CD4-positive, alpha-beta T cell treated with Interleukin-4 for 4 hours (primary cell): ENCODE data around the gene GSG1L2.

Experiments
- DNase-seq: peaks from one replicate; pipeline ENCODE4 v3.0.0-alpha.2; 2020

Gene GSG1L2

DNA sequence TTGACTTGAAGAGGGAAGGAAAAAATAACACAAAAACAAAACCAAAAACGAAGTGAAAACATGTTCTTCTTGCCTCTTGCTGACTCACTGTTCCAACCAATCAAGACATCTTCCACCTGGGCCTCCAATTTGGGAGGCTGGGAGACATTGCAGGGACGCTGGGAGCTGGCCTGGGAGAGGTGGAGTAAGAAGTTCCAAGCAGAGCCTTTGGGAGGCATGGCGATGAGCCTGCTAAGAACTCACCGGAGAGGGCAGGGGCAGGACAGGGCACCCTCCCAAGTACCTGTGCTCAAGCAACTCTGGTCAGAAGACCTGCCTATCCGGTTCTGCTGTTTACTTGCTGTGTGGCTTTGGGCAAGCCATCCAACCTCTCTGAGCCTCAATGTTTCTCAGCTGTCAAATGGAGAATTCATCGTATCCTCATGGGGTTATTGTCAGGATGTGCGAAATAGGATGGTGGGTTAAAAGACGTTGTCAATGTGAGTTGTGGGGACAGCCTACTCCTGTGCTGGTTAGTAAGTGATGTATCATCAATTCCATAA lies 3.0 kb upstream of the GSG1L2 start:
- no peak for DNase-seq

DNA sequence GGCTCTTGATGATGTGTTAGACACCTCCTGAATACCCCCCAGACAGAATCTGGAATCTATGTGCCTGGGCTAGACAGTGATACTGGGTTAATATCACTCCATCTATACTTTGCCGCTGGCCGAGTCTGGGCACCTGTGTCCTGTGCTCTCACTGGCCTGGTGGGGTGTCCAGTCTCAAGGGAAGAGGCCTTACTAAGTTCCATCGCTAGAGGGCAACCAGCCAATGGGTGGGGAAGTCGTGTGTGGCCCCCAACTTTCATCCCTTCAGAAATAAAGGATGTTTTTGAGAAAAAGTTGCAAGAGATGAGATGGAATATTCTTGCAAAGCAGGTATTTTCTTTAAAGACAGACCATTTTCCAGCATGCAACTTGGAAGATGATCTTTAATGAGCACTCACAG lies 2.2 kb upstream of the GSG1L2 start:
- no peak for DNase-seq

DNA sequence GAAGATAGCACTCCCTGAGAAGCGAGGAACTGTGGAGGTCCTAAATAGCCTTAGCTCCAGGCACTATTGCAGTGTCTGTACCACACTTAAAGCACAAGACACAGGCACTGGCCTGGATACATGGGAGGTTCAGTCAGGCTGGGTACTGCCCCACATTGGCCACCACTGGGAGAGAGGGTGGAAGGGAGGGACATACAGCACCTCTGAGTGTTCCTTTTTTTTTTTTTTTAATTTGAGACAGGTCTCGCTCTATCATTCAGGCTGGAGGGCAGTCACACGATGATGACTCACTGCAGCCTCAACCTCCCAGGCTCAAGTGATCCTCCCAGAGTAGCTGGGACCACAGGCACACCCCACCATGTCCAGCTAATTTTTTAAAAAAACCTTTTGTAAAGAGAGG lies 1.4 kb downstream of the GSG1L2 start:
- DNase-seq = no peak

DNA sequence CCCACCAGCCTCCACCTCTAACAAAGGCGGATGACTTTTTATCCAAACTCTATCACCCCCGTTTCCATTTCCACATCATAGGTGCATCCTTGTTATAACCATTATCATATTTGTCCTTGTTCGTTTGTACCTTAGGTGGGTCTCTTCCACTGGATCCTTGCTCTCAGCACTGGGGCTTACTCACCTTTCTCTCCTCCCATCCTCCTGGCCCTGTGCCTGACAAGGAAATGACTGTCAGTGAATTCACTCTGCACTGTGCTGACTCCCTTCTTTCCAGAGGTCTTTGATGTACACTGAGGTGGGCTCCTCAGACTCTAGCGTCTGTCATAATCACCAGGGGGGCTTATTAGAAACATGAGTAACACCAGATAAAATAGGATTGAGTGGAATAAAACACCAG lies 3.1 kb downstream of the GSG1L2 start:
- no peak for DNase-seq

DNA sequence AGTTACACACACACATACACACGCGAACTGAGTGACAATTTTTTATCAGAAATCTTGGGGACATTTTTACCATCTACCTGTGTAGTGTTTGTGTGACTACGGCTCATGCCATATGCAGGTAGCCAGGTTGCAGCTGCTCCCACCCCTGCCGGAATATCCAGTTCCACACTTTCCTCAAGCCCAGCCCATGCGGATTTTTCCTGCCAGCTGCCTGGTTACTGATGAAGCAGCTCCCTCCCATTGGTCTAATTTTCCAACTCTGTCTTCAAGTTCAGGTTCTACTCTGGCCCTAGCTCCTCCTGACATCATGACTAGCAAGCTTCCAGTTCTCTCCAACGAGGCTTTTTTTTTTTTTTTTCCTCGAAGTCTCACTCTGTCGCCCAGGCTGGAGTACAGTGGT lies 4.8 kb downstream of the GSG1L2 start:
- no peak for DNase-seq

DNA sequence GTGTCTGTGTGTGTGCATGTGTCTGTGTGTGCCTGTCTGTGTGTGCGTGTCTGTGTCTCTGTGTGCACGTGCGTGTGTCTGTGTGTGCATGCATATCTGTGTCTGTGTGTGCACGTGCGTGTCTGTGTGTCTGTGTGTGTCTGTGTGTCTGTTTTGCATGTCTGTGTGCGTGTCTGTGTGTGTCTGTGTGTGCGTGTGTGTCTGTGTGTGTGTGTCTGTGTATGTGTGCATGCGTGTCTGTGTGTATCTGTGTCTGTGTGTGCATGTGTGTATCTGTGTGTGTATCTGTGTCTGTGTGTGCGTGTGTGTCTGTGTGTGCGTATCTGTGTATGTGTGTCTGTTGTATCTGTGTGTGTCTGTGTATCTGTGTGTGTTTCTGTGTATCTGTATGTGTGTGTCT lies 5.4 kb downstream of the GSG1L2 start:
- DNase-seq = no peak

DNA sequence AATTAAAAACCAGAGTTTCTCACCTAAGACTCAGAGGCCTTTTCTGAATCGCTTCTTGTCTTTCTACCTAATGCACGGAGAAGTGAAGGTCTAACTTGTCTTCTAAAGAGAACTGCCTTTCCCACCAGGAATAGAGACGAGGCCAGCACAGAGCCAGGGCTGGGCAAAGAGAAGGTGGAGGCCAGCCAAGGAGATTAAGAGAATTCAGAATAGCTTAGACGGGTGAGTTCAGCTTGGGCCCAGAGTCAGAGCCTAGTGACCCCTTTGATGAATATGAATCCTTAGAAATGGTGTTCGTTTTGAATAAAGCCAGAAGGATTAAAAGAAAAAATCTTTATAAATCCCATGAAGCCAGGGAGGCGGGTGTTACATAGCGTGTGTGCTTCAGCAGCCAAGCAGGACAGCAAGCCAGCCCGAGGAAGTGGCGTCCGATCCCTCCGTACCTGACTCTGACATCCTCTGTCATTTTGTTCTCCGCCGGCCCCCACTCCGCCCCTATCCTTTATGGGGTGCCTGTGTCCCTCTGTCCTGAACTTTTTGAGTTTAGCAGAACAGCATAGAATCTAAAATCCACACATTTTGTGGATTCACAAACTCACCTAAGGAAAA lies 7.4 kb downstream of the GSG1L2 start:
- DNase-seq = no peak

DNA sequence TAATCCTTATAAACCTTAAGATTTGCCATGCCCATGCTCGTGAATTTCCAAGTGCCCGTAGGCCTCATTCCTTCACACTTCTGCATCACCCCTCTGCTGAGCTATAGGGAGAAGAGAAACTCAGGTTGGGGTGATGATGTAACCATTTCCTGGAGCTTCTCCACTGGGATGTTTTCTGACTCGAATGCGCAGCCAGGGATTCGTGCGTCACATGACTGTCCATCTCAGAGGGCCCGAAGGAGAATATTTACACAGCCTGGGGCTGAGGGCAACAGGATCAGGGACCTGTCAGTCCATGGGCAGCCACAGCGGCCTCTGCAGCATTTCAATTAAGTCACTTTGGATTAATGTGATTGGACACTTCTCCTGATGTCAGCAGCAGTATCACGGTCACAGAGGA lies 8.7 kb downstream of the GSG1L2 start:
- no peak for DNase-seq

DNA sequence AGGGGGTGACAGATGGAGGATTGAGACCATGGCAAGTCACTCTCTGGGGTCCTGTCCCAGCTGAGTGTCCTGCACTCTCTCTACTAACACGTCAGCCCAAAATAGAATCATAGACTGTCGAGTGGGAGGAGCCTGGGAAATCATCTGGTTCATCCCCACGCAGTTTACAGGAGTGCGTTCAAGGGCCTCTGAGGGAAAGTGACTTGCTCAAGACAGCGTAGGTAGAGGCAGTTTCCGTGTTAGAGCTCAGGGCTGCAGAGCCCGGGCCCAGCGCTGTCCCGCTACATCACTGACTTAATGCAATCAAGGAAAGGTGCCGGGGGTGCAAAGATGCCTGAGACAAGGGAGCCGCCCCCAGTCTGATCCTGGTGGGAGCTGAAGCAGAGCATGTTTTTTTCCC lies 10.3 kb downstream of the GSG1L2 start:
- DNase-seq = no peak

DNA sequence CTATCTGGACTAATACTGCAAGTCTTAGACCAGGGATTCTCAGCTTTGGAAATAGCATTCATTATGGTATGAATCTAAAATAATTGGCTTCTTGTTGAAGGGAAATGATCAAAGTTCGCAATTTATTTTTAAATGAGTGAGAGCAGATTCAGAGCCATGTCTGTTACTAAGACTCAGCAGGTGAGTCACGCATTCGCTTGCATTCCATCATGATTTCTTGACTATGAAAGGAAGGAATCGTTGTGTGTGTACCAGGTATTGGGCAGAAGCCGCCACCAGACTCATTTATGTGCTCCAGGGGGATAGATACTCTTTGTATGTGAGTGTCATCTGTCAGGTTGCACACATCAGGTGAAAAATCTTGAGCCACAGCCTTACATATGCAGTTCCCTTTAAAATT lies 10.8 kb downstream of the GSG1L2 start:
- DNase-seq = no peak

DNA sequence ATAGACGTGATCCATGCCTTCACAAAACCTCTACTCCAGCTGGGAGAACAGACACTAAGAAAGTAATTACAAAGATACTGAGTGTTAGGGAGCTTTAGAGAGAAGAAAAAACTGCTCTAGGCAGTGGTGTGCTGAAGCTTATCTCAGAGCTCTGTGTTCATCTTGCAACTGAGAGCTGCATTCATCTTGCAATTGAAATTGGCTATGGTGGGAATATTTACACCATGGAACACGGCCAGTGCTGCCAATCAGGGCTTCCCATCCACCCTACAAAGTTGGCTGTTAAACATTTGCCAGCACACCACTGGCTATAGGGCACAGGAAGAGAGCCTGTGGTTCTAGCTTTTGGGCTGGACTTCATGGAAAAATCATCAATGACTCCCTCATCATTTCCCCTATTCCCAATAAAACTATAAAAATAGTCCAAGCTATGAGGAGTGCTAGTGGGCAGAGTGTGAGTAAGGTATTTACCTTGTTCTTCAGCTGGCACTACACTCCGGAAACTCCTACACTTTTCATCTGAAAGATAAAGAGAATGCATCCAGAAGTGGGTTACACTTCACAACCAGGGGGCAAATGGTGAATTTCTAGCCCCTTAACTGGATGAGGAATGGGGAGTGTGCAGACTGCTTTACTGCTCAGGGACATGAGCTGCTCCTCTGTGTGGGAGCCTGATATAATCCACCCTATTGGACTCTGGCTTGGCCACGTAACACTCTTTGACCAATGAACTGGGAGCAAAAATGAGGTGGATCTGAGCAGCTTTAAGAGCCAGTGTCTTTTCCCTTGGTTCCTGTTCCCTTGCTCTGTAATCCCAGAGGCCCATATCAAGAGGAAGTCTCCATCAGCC lies 11.6 kb downstream of the GSG1L2 start:
- no peak for DNase-seq

DNA sequence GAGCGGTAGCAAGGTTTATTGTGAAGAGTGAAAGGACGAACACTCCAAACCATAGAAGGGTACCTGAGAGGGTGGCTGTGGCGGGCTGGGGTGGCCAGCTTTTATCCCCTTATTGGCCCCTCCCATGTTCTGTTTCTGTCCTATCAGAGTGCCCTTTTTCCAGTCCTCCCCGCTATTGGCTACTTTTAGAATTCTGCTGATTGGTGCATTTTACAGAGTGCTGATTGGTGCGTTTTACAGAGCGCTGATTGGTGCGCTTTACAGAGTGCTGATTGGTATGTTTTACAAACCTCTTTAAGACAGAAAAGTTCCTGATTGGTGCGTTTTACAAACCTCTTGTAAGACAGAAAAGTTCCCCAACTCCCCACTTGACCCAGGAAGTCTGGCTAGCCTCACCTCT lies 12.5 kb downstream of the GSG1L2 start:
- DNase-seq = no peak

DNA sequence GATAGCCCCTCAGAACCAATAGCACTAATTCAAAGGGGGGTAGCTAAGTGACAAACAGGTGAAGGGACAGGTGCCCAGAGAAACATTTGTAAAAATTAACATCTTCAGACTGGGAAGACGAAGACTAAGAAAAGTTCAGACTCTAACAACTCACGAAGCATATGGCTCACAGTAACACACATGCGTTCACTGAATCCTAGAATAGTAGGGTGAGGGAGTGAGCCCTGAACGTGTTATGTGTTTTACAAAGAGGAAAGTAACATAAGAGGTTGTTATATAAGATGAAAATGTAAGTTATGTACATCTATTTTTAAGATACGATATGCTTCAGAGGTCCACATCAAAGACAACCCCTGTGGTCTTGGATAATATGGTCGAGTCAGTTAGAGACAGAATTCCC lies 15.2 kb downstream of the GSG1L2 start:
- no peak for DNase-seq

DNA sequence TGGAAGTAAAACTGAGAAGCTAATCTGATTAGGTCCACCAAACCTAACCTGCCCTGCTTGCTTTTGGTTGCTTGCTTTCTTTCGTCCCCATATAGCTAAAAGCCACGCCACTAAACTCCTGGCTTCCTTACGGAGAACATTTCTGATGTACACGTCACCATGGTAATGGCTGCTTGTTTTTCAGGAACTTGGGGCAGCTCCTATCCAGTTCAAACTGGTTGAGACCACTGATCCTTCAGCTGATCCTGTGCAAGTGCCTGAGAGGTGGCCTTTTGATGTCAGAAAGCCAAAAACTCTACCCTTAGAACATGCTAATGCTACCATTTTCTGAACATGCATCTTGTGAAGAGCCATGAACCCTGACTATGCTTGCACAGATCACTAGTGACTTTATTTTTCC lies 16.1 kb downstream of the GSG1L2 start:
- DNase-seq = no peak

DNA sequence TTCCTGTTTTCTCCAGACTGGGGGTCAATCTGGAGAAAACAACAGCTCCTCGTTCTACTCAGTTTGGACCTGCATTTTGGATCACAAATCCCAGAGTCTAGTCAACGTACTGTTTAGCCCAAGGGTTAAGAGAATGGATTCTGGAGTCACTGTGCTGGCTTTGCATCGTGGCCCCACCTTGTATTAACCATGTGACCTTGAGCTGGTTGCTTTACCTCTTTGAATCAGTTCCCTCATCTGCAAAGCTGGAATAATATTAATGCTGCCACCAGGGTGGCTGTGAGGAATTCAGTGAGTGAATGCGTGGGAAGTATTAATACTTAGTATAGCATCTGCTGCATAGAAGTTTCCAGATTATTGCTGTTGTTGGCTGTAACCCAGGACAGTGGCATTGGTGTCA lies 19.2 kb downstream of the GSG1L2 start:
- no peak for DNase-seq

DNA sequence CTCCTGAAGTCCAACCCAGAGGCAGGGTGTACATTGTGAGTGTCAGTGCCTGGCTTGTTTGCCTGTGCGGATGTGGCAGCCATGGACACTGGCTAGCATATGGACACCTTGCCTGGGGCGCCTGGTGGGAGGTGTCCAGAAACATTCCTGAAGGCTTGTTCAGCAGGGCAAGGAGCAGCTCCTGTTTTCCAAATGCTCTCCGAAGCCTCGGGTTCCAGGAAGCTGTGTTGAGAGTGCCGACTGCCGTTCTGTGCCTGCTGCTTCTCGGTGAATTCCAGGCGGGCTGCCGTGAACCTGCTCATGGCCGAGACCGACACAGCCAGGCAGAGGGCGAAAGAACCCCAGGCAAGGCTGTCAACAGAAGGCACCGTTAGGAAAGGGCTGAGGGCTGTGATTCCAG lies 19.6 kb downstream of the GSG1L2 start:
- no peak for DNase-seq

DNA sequence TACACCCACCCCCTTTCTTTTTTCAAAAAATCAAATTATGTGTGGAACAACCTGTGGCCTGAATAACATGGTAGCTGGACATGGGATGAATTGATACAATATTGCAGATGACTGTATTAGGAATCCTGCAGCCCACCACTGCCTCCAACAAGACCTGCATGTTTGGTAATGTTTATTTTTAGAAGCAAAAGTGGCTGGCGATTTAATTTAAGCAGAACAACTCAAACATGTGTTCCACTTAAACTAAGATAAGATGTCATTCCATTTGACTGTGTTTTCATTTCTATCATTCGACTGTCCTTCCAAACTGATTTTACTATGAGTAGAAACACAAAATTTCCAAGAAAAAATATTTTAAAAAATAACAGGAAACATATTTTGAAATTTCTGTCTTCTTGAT lies 20.4 kb downstream of the GSG1L2 start:
- no peak for DNase-seq

DNA sequence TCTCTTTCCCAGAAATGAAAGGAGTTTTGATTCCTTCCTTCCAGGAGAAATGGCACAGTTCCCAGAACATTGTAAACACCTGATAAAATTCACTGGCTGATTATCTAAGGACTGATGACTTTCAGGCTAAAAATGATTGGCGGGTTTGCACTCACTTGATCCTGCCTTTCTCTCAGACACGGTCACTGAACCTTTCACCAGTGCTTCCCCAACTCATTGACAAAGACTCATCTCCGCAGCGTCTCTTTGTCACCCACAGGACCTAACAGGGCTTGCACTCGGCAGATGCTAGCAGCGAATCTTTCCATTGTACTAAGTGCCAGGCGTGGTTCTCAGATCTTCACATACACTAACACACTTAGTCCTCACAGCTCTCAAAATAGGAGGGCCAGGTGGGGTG lies 23.2 kb downstream of the GSG1L2 start:
- no peak for DNase-seq

DNA sequence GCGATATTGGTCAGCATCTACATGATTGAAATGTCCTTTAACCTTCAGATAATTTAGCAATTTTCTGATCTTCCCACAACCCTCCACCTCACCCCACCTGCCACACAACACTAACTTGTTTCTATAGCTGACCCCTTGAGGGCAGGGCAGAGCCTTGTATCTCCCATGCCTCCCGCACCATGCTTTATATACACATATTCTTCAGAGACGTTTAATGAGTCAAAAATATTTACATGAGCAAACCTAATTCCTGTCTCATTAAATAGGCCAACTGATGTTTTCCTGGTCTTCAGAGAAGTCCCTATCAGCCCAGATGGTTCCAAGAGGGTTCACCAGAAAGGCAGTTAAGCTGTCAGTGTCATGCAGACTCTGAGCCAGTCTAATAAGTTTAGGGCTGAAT lies 23.9 kb downstream of the GSG1L2 start:
- no peak for DNase-seq

DNA sequence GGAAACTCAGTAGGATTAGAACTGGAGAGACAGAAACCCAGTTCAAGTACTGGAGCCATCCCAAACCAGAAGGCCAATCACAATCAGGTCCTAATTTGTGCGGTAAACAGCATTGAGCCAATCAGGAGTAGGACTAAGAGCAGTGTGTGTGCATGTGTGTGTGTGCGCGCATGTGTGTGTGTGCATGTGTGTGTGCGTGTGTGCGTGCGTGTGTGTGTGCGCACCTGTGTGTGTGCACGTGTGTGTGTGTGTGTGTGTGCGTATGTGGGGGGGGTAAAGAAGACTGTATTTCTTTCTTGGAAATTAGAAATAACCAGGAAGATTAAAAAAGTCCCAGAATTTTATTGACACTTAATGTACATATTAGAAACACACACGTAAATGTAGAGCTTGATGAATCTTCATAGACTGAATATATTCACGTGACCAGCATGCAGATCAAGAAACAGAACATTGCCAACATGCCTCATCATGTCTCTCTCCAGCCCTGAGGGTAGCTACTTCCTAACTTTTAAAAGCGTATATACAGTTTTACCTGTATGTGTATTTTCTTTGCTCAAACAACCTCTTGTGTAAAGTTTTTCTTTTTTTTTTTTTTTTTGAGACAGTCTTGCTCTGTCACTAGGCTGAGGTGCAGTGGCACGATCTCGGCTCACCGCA lies 29.6 kb downstream of the GSG1L2 start:
- no peak for DNase-seq

DNA sequence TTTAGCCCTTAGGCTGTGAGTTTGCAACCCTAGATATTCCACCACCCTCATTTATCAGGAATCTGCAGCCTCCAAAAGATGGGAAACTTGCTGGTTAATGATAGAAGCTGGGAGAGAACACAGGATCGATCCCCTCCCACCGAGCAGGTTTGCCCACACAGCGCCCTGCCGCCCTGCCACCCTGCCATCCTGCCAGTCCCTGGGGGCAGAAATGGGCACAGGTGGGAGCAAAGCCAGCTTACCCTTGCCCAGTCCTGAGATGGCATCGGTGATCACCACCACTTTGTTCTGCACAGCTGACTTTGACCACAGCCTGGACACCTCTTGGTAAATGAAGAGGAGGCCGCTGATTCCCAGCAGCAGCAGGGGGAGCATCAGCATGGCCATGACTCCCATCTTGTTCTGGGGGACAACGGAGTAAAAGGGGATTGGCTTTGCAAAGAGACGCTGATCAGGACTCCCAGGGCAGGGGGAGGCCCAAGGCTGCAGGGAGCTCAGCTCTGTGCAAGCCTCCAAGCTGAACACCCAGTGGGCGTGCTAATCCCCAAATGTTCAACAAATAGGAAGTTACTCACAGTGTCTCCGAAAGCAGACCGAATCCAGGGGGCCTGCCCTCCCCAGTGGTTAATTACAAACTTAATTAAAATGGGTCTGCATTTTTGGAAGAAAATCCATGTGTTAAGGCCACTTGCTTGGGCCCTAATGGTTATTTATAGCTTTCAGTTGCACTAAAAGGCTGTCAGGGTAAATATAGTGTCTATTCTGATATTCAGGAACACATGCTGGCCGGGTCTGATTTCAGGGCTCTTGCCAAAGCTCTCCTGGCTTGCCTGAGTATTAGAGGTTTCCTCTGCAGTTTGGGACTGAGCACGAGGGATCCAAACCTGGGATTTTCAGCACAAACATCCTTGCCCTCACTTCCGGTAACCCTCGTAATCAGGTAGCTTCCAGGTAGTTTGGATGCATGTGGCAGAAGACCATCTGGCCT lies 30.7 kb downstream of the GSG1L2 start, which contains the start of gene DHRS7C:
Gene DHRS7C, minus strand, starts transcription at position 704 of the 988 bp plus-strand sequence. Its CDS starts 308 bp downstream, at position 396.
- no peak for DNase-seq

DNA sequence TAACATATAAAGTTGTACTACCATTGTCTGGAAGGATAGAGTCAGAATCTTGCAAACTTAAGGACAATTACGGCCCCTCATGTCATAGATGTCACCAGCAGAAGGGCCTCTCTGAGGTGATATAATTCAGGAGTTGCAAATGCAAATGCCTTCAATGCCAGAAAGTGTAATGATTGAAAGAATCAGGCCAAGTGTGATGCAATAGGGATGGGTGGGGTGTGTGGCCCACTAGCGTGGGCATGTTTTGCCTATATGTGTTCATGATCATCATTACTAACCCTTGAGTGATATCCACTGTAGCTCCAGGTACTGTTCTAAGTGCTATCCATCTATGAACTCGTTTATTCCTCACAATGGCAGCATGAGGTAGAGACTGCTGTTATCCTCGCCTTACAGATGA lies 31.6 kb downstream of the GSG1L2 start:
- no peak for DNase-seq

DNA sequence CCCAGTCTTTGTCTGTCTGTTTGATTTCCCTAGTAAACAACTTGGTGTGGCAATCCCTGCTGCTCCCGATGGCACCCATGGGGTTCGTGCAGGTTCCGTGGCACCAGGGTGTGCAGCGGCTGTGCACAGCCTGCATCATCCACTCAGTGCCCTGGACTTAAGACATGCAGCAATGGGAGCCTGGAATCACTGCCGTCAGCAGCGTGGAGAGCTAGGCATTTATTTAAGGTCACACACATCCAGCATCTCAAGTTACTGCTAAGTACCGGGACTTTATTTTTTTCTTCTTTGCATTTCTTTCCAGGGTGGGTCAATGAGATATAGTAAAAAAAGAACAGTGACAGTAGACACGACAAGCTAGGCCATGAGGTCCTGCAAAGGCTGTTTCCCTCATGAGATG lies 33.3 kb downstream of the GSG1L2 start:
- no peak for DNase-seq
